Ecto neural progenitor cell (in vitro differentiated cells): ENCODE data around the gene HGS.

Source experiments
- DNase-seq: peaks from one replicate; pipeline ENCODE4 v3.0.0-alpha.2; 2018; ENCODE audit warnings: low spot score

The HGS gene, protein sequence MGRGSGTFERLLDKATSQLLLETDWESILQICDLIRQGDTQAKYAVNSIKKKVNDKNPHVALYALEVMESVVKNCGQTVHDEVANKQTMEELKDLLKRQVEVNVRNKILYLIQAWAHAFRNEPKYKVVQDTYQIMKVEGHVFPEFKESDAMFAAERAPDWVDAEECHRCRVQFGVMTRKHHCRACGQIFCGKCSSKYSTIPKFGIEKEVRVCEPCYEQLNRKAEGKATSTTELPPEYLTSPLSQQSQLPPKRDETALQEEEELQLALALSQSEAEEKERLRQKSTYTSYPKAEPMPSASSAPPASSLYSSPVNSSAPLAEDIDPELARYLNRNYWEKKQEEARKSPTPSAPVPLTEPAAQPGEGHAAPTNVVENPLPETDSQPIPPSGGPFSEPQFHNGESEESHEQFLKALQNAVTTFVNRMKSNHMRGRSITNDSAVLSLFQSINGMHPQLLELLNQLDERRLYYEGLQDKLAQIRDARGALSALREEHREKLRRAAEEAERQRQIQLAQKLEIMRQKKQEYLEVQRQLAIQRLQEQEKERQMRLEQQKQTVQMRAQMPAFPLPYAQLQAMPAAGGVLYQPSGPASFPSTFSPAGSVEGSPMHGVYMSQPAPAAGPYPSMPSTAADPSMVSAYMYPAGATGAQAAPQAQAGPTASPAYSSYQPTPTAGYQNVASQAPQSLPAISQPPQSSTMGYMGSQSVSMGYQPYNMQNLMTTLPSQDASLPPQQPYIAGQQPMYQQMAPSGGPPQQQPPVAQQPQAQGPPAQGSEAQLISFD

GRCh38 chr17:81683584-81684441, at the start of gene HGS, which contains the start of gene ARL16:
HGS (plus strand) TSS chr17:81684011; CDS start chr17:81684067, 56 bp downstream.
ARL16 (minus strand) TSS chr17:81683797; CDS start chr17:81683753, 44 bp downstream.
- DNase-seq, result peak; percentile 100

DNA sequence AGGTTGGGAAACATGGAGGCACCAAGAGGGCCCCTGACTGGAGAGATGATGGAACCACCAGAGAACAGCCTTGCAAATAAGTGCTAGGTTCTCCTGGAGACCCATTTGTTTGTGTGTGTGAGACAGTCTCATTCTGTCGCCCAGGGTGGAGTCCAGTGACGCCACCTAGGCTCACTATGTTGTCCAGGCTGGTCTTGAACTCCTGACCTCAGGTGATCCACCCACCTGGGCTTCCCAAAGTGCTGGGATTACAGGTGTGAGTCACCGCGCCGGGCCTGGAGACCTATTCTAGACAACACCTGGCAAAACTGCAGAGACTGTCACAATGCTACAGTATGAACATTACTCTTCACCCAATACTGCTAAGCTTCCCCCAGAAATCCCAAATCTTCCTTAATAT, 48.4 kb upstream of the HGS start:
- DNase-seq, result no peak

DNA sequence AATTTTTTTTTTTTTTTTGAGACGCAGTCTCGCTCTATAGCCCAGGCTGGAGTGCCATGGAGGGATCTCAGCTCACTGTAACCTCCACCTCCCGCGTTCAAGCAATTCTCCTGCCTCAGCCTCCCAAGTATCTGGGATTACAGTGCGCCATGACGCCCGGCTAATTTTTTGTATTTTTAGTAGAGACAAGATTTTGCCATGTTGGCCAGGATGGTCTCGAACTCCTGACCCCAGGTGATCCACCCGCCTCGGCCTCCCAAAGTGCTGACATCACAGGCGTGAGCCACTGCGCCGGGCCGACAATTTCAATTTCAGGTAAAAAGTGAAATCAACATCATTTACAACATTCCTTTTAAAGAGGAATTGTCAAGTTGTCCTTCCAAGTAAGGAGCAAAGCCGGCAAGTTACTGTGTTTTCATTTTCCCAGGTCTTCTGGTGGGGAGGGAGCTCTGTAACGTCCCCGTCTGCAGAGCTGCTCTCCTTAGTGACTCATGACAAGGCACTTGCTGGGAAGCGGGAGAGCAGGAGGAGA, 47.8 kb upstream of the HGS start:
- no peak for DNase-seq

GRCh38 chr17:81636505-81637288, 47.1 kb upstream of the HGS start, which contains the start of the genes NPLOC4 and TSPAN10:
NPLOC4 (minus strand) TSS chr17:81637112; CDS start chr17:81636930, 182 bp downstream.
TSPAN10 (plus strand) TSS chr17:81637196; CDS start chr17:81642413, 5,217 bp downstream.
- peak; percentile 98 for DNase-seq

DNA sequence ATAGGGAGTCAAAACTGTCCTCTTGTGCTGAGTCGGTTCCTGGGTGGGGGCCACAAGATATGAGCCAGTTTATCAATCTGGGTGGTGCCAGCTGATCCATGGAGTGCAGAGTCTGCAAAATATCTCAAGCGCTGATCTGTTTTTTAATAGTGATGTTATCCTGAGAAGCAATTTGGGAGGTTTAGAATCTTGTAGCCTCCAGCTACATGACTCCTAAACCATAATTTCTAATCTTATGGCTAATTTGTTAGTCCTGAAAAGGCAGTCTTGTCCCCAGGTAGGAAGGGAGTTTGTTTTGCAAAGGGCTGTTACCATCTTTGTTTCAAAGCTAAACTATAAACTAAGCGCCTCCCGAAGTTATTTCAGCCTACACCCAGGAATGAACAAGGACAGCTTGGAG, 45.1 kb upstream of the HGS start:
- no peak for DNase-seq

- DNase-seq, result no peak
Observed at GRCh38 chr17:81640011-81640410, 43.8 kb upstream of the HGS start.

GRCh38 chr17:81641825-81642489, 41.9 kb upstream of the HGS start:
- peak; percentile 53 for DNase-seq

DNA sequence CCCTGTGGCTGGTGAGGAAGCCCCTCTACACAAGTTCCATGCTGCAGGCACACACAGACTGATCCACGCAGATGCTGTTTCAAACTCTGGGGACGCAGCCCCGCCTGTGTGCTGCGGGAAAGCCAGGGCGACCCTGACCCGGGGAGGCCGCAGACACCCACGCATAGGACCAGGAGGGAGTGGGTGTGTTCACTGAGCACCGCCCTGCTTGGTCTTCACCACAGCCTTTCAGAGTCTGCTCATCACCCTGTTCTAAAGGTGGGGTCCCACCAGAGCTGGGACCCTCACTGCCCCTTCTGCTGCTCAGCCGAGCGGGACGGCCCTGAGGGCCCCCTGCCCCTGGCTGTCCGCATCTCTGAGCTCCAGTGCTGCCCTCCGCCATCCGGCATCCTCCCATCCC, 39.3 kb upstream of the HGS start:
- DNase-seq, result no peak

GRCh38 chr17:81644976-81645952, 38.5 kb upstream of the HGS start:
- DNase-seq, result no peak

DNA sequence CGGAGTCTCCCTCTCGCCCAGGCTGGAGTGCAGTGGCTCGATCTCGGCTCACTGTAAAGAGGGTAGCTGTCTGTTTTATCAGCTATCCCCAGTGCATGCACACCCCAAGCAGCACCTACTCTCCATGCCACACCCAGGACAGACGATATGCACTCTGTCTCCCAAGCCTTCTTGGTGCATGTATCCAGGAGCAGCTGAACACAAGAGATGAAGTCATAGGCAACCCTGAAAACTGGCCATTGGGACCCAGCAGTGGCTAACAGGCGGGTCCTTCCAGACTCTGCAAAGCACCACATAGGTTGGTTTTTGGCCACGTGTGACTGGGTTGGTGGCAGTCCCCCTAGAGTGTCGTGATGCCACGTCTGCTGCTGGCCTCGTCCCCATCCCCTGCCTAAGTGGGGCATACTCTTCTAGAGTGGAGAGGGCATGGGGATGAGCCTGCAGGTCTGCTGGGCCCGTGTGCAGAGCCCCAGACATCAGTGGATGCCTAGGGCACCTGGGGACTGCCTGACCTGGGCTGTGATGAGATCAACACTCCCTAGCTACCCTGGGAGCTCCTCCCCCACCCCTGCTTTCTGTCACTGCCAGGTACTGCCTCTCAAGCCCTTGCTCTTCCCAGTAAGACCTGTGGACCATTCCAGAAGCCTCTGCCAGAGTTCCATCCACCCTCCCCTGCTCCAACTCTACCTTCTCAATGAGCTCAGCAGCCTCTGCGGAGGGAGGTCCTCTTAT, 36.8 kb upstream of the HGS start:
- DNase-seq, result no peak

- no peak for DNase-seq
Observed at GRCh38 chr17:81647640-81648012, 36.2 kb upstream of the HGS start.

DNA sequence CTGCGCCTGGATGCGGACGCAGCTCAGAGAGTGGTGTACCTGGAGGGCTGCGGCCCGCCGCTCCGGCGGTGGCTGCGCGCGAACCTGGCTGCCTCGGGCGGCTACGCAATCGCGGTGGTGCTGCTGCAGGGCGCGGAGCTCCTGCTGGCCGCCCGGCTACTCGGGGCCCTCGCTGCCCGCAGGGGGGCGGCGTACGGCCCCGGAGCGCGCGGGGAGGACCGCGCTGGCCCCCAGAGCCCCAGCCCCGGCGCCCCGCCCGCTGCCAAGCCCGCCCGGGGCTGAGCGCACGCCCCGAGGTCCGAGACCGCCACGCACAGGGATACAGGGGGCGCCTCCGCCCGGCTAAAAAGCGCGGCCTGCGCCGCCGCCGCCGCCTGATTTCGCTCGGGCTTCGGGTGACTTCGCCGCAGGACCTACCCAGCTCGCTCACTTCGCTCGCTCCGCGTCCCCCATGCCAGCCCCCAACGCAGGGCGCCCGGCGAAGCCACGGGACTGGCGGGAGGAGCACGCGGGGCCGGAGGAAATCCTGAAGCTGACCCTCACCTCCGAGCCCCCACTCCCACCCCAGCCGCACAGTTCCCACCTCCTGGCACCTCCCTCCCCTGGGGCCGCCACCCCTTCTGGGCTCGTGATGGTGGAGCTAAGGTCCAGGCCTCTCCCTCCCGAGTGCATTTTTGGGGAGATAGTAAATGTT, 35.7 kb upstream of the HGS start:
- DNase-seq, result peak; percentile 52

DNA sequence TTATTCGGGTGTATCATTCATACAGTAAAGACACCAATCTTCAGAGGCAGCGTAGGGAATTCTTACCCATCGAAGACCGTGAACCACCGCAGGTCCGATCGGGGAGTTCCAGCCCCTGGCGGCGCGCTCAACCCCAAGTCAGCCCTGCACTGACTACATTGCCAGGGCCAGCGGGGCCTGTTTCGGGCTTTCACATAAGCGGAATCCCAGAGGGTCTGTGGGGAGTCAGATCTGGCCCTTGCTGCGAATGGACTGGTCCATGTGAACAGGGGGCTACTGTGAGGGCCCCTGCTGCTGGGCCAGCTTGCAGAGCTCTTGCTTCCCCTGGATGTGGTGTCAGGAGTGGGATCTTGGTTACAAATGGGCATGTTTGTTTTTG, 35.1 kb upstream of the HGS start:
- DNase-seq, result no peak

DNA sequence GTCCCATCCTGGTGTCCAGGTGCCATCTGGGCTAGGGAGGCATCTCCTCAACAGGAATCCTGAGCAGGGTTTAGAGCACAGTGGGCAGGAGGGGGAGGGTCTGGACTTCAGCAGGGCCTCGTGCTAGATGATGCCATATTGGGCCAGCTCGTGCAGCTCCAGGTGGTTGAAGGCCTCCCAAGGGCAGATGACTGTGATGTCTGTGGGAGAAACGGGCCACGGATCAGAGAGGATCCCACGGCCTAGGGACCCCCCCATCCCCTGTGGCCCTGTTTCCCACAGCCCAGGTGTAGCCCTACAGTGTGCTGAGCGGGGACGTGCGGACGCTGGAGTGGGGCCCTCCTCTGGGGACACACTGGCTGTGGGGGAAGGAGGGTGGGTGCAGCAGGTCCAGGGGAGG, 32.9 kb upstream of the HGS start:
- peak; percentile 47 for DNase-seq

GRCh38 chr17:81651692-81652091, 32.1 kb upstream of the HGS start:
- no peak for DNase-seq

DNA sequence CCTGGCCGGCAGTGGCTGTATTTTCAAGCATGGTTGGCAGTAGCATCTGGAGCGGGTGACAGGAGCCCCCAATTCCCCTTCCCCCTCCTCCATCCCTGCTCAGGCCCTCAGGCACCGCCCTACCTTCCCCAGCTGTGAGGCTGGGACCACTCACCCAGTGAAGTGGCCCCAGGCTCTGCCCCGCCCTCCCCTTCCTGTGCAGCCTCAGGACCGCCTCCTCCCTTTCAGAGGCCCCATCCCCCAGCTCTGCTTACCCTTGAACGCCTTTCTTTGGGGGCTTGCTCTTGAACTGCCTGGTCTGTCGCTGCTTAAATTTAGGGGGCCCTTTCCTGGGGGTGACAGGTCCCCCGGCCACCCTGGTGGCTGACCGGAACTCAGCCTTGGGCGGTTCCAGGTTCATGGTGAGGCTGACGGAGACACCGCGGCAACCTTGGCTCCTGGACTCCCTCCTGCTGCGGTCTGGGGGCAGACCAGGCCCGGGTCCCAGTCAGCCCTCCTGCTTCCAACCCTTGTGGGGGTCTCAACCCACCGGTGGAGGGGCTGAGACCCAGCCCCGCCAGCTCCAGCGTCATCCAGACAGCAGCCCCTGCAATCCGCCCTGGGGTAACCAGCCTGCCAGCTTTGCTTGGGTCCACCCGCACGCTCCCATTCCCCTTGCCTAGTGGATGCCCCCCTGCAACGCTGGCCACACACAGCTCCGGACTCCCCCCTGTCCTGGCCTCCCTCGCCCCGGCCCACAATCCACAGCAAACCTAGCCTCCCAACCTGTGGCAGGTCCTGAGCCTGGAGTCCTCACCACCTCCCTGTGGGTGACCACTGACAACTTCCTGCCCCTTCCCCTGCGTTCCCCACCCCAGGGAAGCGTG, 30.7 kb upstream of the HGS start:
- peak; percentile 49 for DNase-seq
